NOMO-1 (cell line): Measurements from ENCODE around the gene PDCD11.
"Not testable (repeated sequence)": the region's sequence is repeated elsewhere in the genome, so short reads cannot be mapped to it uniquely, and the experiment has no call there.

Experiments
- DNase-seq, 2 experiments: peaks; one replicate each; lab custom pipeline; 2025; ENCODE audit not compliant: unreplicated experiment in 2 of 2; lab: John Stamatoyannopoulos, UW

The PDCD11 gene

DNA sequence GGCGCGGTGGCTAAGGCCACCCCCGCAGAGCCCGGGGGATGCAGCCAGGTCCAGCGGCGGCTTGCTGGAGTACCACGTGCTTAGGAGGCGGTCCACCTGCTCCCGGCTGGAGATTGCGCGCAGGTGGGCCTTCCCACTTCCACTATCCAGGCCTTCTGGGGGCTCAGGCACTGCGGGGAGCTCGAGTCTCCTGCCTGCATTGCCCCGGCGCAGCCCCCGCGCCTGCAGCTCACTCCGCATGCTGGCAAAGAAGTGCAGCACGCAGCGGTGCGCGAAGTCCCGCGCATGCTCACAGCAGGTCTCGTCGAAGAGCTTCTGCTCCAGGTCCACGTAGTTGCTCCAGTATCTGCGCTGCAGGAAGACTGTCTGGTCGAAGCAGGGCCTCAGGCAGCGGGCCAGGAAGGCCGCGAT lies 76.8 kb downstream of the PDCD11 start:
- DNase-seq: no peak

DNA sequence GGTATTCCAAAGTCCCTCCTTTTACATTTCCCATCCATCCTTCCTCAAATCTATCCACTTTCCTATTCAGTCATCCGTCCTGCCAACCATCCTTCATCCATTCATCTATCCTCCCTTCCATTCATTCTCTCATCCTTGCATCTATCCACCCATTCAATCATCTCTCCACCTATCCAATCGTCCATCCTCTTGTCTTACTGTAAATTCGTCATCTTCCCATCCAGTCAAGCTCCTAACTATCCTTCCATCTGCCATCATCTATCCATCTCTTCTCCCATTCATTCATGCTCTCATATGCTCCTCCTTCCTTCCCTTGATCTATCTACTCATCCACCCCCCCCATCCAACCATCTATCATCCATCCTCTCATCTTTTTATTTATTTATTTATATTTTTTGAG lies 77.7 kb downstream of the PDCD11 start:
- no peak for DNase-seq

DNA sequence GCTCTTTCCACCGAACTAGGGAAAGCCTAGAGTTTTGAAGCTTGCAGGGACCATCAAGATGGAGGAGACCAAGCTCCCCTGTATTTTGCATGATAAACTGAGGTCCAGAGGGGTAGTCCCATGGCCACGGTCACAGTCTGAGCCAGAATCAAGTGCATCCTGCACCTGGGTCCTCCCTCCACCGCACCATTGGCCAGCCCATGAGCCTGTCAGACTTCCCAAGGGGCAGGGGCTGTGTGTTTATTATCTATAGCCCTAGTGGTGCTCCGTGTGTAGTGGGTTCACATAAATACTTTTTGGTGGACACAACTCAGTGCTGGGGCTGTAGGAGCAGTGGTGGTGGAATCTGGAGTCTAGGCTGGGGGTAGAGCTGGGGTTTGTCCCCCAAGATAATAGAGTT lies 79.0 kb downstream of the PDCD11 start:
- no peak for DNase-seq

DNA sequence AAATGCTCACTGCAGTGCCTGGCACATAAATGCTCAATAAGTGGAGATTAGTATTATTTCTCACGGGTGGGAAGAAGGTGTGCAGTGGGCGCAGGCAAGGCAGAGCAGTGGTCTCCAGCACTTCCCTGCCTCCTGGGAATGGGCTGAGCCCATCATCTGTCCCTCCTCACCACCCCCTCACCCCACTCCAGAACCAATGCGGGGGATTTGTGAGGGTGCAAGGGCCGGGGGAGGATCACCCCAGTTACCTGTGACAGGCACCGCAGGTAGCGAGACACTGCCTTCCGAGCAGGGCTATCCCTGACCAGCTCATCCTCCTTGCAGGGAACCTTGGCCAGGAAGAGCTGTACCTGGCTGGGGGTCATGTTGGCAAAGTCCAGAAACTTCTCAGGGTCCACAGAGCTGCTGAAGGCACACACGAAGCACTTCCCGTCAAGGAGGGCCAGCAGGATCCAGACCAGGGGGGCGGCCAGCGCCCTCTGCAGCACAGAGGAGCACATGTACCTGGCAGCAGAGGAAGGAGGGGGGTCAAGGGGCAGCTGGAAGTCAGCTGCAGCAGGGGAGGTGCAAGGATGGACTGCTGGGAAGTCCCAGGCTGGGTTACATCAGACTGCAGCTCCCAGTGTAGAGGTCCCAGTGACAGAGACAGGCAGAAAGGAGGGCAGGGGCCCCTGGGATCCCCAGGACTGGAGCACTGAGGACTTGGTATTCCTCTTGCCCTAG lies 79.8 kb downstream of the PDCD11 start:
- DNase-seq: peak; percentile 30 to 48

DNA sequence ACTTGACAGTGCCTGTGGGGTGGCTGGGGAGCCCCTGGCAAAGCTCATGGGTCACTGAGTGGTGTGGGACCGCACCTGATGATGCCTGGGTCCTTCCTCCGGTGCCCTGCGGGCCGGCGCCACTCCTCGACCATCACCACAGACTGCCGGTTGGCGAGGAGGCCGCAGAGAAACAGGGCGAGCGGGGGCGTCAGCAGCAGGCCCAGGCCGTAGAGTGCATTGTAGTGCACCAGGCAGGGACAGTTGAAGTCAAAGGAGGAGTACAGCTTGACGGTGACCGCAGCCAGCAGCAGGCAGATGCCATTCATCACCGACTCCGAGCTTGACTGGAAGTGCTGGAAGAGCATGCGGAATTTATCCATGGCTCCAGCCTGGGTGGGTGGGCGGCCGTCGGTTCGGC lies 82.2 kb downstream of the PDCD11 start:
- no peak for DNase-seq

DNA sequence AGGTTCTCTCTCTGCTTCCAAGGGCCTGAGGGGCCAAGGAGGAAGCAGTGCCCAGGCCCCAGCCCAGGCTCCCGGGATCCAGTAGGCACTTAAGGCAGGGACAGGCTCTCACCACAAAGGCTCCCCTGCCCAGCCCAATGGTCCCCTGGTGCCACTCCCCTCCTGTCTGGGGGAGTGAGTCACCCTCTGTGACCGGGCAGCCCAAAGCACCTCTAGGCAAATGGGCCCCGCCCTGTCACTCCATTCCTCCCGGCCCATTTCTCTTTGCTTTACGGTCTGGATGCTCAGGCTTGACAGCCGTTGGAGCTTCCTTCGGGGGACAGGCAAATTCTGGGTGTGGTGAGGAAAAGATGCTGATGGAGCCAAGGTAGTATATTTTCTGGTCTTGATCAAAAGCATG lies 82.7 kb downstream of the PDCD11 start, which contains the start of gene CALHM3:
Gene CALHM3, minus strand, starts transcription at position 106 of the 400 bp plus-strand sequence. CDS start 208 bp downstream, outside the sequence.
- no peak for DNase-seq

DNA sequence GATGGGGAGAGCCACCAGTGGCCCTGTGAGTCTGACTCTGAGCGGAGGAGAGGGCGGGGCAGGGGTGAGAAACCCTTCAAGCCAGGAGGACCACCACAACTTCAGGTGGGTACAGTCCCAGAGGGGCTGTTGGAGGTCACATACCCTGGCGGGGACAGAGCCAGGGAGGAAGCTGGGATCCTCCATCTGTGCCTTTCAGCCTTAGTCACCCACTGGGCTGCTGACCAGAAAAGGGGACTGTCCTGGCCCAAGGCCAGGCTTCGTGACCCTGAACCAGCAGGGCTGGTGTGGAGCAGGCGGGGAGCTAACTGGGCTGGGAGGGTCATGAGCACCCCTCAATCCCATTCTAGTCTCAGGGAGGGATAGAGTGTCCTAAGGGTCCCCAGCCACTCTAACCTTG lies 84.1 kb downstream of the PDCD11 start:
- no peak for DNase-seq

DNA sequence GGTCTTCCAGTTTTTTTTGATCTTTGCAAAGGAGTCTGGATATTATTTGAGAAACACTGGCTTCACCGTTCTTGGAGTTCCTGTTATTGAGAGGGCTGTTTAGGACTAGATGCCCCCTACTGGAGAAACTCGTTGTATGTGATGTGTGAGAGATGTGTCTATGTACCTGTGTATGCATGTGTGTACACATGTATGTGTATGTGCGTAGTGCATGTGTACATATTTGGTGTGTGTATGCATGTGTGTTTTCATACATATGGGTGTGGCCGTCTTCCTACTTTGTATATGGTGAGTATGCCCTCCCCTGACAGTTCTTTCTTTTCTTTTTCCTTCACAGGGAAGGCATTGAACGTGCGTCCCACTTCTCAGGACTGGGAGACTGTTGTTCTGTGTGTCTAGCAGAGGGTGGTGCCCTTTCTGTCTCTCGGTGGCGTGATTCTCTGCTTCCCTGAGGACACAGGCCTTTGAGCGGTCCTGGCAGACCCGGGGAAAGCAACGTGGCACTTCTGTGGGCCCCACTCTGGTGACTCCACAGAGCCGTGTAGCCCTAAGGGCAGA lies 85.6 kb downstream of the PDCD11 start:
- DNase-seq: peak; percentile 63 to 84

DNA sequence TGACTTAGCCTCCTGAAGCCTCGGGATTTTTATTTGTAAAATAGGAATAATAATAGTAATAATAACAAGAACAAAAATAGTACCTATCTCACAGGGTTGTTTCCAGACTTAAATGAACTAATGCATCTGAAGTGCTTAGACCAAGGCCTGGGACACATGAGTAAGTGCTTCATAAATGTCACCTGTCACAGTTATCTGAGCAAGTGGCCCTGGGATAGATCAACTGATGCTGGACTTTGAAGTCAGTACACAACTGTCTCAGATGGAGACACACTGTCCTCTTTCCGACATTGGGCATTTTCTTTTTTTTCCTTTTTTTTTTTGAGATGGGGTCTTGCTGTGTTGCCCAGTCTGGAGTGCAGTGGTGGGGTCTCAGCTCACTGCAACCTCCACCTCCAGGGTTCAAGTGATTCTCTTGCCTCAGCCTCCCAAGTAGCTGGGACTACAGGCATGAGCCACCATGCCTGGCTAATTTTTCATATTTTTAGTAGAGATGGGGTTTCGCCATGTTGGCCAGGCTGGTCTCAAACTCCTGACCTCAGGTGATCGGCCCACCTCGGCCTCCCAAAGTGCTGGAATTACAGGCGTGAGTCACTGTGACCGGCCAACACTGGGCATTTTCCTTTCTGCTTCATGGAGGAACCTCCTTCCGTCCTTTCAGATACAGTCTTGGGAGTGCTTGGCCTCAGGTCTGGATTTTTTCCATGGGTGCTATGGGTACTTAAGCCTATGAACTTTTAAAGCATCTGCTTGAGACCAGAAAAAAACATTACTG lies 90.4 kb downstream of the PDCD11 start:
- not testable (repeated sequence) for DNase-seq

DNA sequence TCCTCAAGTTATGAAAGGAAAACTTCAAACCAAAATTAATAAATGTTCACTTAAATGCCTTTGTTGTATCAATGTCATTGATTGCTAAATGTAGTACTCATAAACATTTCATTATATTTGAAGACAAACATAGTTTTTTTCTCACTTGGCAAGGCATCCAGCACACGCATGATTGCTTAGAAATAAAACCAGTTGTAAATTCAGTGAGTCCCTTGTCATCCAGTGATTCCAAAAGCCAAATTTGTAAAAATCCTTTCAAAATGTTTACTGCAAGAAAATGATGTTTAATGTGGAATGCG lies 90.9 kb downstream of the PDCD11 start:
- no peak for DNase-seq

DNA sequence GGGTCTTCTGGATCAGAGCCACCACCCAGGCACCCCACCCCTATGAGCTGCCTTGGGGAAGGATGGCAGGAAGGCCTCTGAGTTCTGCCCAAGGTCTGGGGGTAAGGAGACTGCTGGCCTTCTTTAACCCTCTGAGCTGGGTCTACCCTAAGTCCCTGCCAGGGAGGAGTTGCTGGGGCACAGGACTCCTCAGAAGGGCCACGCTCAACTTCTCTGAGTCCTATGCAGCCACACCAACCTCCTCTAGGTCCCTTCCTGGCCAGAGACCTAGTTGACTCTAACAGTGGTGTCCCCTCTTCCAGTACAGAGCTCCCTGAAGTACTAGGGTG lies 94.5 kb downstream of the PDCD11 start:
- no peak for DNase-seq

DNA sequence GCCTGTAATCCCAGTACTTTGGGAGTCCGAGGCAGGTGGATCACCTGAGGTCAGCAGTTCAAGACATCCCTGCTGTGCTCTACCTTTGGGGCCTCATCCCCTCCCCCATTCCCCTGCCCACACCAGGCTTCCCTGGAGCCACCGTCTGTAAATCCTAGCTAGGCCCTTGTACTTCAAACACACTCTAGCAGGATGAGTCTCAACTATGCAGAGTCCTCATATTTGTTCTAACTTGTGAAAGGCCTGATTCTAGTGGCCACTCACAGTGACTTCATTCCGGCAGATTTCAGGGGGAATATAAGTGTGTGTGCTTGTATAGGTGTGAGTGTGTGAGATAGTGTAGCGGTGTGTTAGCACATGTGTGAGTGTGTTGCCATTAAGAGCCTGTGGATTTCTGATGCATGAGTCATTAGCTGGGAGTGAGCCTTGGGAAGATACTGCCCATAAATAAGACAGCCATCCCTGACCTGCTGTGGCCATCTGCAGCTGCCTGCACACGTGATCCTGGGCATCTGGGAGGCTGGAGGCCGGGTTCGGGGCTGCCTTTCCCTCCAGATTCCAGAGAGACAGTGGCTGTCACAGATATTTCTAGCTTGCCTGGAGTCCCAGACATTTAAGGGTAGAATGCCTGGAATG lies 95.4 kb downstream of the PDCD11 start:
- DNase-seq: no peak

DNA sequence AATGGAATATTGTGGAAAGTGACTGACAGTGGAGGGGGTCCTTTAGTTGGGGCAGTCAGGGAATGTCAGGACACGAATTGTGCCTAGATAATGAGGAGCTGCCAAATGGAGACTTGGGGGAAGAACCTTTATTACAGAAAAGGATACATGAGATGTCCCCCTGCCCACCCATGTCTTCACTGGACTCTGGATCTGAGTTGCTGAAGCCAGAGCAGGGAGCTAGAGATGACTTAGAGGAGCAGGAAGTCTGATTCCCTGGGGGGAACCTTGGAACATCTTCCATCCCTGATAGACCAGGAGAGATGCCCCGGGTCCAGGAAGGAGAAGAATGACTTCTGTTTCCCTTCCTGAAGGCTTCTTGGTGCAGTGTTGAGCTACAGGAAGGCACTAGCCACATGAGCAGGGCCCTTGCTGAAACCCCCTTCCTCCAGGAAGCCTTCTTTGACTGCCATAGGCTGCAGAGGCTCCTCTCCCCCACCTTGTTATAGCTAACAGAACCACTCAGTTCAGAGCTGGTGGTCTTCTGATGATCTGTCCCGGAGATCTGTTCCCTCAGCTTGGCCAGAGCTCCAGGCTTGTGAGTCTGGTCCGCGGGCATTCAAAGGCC lies 96.3 kb downstream of the PDCD11 start:
- DNase-seq: no peak

DNA sequence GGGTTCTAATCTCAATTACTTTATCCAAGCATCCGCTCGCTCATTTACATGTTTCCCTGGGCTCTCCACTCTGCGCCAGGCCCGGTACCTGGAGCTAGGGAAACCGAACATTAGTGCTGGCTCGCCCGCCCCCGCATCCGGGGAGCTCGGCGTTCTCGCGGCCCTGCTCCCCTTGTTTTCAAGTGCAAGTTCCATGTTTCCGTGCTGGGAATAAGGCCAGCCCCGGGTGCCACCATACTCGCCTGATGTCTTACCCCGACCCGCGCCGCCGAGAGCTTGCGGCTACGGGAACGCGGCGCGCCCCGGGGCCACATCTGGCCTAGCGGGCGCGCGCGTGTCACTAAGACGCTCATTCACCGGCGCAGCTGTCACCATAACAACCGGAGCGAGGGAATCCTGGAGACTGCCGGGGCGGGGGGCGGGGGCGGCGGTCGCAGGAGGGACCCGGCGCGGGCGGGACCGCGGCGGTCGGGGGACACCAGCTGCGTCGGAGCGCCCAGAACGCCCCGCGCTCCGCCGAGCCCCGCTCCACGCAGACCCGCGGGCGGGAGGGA lies 97.0 kb downstream of the PDCD11 start, which contains the start of gene NEURL1:
Gene NEURL1, plus strand, starts transcription at position 344 of the 554 bp plus-strand sequence. CDS start 683 bp downstream, outside the sequence.
- DNase-seq: no peak

DNA sequence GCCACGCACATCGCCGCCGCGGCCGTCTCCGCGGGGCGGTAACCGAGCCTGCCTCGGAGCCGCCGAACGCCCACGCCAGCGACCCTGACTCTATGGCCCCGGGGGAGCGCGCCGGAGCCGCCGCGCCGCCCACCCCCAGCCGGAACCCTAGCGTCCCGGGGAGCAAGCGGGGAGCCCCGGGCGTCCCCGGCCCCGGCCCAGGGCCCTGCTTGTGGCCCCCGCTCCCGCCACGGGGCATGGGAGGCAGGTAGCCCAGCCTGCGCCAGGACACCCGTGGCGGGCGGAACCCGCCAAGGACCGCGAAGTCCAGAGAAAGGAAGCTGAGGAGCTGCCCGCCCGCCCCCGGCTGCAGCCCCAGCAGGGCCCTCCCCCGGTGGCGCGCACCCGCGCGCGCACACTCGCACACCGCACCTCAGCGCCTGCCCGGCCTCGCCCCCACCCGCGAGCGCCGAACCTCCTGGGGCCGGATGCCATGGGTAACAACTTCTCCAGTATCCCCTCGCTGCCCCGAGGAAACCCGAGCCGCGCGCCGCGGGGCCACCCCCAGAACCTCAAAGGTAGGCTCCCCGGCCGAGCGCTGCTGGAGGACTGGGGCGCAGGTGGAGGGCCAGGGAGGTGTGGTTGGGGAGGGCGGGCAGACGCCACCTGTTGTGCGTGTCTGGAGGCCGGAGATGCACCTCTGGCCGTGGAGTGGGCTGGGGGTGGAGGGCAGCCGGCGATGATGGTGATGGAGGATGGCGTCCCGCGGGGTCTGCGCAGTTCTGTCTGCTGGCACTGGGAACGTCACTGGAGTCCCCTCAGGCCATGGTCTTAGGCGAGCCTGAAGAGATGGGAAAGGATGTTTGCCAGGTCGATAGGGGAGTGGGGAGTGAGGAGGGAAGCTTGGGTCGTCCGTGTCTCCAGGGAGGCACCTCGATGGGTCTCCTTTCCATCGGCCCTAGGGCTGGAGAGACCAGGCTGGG lies 97.8 kb downstream of the PDCD11 start:
- no peak for DNase-seq

DNA sequence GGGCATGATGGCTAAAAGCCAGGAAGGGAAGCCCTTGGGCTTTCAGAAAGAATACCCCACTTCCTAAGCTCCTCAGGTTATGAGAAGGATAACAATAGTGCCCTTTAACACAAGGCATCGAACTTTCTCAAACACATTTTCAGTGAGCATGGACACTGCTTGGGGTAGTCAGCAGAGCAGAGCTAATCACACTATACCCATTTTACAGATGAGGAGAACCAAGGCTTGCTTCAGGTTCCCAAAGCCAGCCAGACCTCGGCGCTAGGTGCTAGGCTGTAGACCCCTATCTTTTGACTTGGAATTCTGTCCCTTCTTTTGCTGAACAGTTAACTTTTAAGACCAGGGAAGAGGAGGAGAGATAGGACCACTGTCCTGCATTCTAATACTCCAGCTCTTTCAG lies 98.9 kb downstream of the PDCD11 start:
- no peak for DNase-seq
